Measurements from ENCODE around the gene SPATA12.
A peak's percentile ranks its signal among the peaks of the same experiment; 100 is the strongest.
"Not testable (repeated sequence)": the region's sequence is repeated elsewhere in the genome, so short reads cannot be mapped to it uniquely, and the experiment has no call there.

The SPATA12 gene

GRCh38 chr3:57083266-57083995 is 23.0 kb downstream of the SPATA12 start:
- not testable (repeated sequence) for DNase-seq (ENCODE audit: low read depth)

- no peak for DNase-seq (ENCODE audit: low read depth)
Measured at GRCh38 chr3:57085211-57085610, 24.7 kb downstream of the SPATA12 start.

GRCh38 chr3:57086201-57086600 is 25.7 kb downstream of the SPATA12 start:
- no peak for DNase-seq (ENCODE audit: low read depth)

GRCh38 chr3:57087361-57088092 is 27.1 kb downstream of the SPATA12 start:
- no peak for DNase-seq (ENCODE audit: low read depth)

- DNase-seq (ENCODE audit: low read depth), result no peak
Measured at GRCh38 chr3:57088503-57088902, 28.0 kb downstream of the SPATA12 start.

GRCh38 chr3:57089043-57089442 is 28.6 kb downstream of the SPATA12 start:
- DNase-seq (ENCODE audit: low read depth), result no peak

DNA sequence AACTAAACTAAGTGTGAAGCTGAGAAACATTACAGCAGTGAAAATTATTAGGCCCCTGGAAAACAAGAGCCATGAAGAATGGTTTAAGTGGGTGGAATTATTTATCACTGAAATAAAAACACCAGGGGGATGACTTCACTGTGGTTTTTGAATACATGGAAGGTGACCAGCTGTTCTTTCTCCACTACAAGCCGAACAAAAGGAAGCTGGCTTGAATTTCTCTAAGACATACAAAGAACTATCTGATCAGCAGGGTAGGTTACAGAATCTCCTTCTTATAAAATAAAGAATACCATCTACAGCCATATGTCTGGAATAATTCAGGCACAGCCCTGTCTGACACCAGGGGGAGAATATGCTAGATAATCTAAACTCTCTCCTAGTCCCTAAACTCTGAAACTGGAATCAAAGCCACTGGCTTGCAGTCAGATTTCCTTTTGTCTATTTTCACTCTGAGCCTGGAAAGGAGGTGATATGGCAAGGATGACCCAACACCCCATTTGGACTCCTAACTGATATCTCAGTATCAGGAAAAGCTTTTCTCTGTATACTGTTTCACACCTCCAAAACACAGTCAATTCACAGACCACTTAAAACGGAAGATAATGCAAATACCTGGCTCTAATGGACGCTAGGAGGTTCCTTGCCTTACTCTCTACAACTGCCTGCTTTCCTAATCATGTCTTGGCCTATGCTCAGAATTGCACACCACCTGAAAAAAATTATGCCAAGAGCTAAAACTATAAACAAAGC is 31.2 kb downstream of the SPATA12 start:
- DNase-seq (ENCODE audit: low read depth), result peak; percentile 45

DNA sequence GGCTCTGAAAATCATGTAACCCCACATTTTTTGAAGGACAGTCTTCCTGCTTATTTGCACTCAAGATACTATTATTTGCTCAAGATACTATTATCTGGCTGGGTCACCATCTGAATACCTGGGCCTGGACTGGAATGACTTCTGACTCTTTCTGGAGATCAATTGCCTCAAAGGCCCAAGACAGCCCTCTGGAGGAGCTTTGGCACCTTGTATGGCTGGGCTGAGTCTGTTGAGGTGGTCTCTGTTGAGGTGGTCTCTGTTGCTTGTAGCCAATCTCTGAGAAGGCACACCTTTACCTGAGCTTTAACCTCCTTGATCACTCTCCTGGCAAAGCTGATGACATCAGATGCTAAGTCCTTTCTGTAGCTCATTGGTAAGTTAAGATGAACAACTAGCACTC is 33.0 kb downstream of the SPATA12 start:
- no peak for DNase-seq (ENCODE audit: low read depth)

GRCh38 chr3:57093971-57094535 is 33.6 kb downstream of the SPATA12 start:
- no peak for DNase-seq (ENCODE audit: low read depth)

- no peak for DNase-seq (ENCODE audit: low read depth)
Measured at GRCh38 chr3:57094575-57094974, 34.1 kb downstream of the SPATA12 start.

DNA sequence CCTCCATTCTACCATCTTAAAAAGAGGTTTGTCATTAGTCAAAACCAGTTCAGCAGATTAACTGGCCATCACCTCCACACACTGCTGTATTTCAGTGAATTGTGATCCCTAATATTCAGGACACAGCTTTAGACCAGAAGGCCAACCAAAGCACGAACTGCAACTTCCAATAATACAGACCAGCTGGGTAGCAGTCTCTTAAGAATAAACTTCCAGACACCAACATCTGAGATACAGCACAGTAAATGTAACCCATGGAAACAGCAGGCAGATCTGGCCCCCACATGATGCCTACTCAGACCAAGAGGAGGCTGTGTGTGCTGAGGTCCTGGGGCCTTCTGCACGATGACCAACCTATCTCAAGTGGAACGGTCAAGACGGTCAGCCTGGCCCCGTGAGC is 34.9 kb downstream of the SPATA12 start:
- no peak for DNase-seq (ENCODE audit: low read depth)

GRCh38 chr3:57097536-57097935 is 37.1 kb downstream of the SPATA12 start:
- DNase-seq (ENCODE audit: low read depth), result no peak

DNA sequence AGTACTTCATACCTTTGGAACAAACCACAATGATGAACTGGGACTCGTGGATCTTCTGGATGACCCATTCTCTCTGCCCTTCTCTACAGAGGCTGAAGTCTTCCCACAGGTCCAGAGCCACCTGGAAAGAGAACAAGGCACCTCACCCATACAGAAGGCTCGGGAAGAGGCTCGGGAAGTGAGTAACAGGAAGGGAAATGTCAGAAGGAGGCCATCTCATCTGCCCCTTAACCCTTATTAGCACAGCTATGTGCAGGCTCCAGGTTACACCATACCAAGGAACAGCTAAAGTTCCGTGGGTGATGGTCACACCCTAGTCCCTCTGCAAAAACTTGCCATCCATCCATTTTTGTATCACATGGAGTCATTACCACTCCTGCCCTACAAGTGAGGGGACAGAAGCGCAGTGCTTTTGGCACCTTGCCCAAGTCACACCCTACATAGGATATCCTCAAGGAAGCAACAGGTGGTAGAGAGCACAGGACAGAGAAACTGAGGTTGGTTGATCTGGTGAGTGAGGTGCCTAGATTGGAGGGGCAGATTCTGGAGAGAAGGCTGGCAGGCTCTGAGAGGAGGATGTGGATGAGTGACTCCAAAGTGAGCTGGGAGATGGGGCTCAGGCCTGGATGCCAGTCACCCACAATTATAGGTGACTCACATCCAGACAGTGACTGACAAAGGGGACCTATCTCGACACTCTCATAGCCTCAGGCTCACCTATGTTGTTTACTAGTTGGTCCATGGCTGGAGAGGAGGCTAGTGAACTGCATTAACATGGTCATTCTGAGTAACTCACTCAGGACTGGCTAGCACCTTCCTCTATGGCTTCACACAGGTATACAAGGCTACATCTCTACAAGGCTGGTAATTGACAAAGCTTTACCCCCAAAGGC is 38.2 kb downstream of the SPATA12 start:
- no peak for DNase-seq (ENCODE audit: low read depth)

- peak; percentile 41 for DNase-seq (ENCODE audit: low read depth)
Measured at GRCh38 chr3:57100046-57100695, 39.7 kb downstream of the SPATA12 start.

- no peak for DNase-seq (ENCODE audit: low read depth)
Measured at GRCh38 chr3:57105585-57105984, 45.1 kb downstream of the SPATA12 start.

- no peak for DNase-seq (ENCODE audit: low read depth)
Measured at GRCh38 chr3:57108684-57109083, 48.2 kb downstream of the SPATA12 start.

- DNase-seq (ENCODE audit: low read depth), result no peak
Measured at GRCh38 chr3:57109437-57110199, 49.2 kb downstream of the SPATA12 start.

DNA sequence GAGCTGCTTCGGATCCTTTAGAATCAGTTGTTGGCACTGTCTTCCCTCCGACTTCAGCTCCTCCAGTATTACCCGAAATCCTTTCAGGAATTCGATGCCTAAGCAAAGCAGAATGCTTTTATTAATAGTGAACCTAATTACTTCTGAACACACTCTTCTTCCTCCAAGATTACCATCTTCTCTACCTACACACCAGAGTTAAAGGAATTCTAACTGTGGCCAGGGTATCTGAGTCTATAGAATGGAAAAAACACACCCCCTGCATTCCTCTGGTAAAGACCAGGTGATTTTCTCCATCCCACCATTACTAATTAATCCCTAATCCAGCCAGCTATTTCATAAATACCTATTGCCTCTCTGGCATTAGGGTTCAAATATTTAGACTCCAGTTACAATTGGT is 49.8 kb downstream of the SPATA12 start:
- no peak for DNase-seq (ENCODE audit: low read depth)

- DNase-seq (ENCODE audit: low read depth), result no peak
Measured at GRCh38 chr3:57110798-57111197, 50.3 kb downstream of the SPATA12 start.

DNA sequence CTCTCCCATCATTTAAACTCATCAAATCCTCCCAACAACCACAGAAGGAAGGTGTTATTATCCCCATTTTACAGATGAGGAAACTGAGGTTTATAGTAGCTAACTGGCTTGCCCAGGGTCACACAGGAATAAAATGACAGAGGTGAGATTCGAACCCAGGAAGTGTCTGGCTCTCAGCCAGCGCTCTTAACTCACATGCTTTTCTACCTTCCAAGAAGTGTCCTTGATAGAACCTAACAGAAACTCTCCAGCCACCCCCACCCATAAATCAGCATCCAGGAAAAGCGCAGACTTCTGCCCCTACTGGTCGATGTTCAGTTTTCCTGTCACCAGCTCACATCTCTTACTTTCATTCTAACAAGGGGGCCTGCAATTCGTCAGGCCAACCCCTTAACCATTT is 51.7 kb downstream of the SPATA12 start:
- DNase-seq (ENCODE audit: low read depth), result no peak

Data from non-pigmented ciliary epithelial cell (primary cell).